NT2/D1 (cell line): ENCODE measurements around the gene PRDX3.

Source experiments
- DNase-seq: peaks from one replicate; pipeline ENCODE4 v3.0.0-alpha.2; 2011; ENCODE audit warnings: low read depth, low spot score
- H3K27me3 ChIP-seq: 2 replicates; pipeline ENCODE4 v1.6.0; 2011; ENCODE audit warnings: mild to moderate bottlenecking; ENCODE audit not compliant: insufficient read length, insufficient read depth
- H3K36me3 ChIP-seq: 2 replicates; pipeline ENCODE4 v1.6.1; 2011; ENCODE audit warnings: mild to moderate bottlenecking, low read length, mixed read lengths; ENCODE audit not compliant: insufficient read depth, insufficient read length
- H3K4me1 ChIP-seq: 2 replicates; pipeline ENCODE4 v1.5.1; 2011; ENCODE audit not compliant: insufficient read depth, insufficient read length
- H3K4me3 ChIP-seq: 2 replicates; pipeline ENCODE4 v1.5.1; 2011; ENCODE audit warnings: low read depth; ENCODE audit not compliant: insufficient read length
- H3K9ac ChIP-seq: 2 replicates; pipeline ENCODE4 v1.6.0; 2011; ENCODE audit warnings: low read depth; ENCODE audit not compliant: insufficient read length
- H3K9me3 ChIP-seq: 2 replicates; pipeline ENCODE4 v1.5.1; 2011; ENCODE audit warnings: mild to moderate bottlenecking, low read length; ENCODE audit not compliant: insufficient read depth
- SUZ12 ChIP-seq: IDR thresholded peaks from 2 replicates; pipeline ENCODE4 v1.6.1; 2011; ENCODE audit not compliant: insufficient read length, insufficient read depth; ENCODE audit errors: extremely low read depth
- YY1 ChIP-seq: IDR thresholded peaks from 2 replicates; pipeline ENCODE4 v1.6.1; 2011; ENCODE audit not compliant: insufficient read length, insufficient read depth
- ZNF274 ChIP-seq: IDR thresholded peaks from 2 replicates; pipeline ENCODE4 v1.6.1; 2011; ENCODE audit warnings: mild to moderate bottlenecking, low read depth, low read length

Gene PRDX3

GRCh38 chr10:119210633-119211032 is 32.0 kb upstream of the PRDX3 start:
- no peak overlapping the region for H3K9ac ChIP-seq
- H3K36me3 ChIP-seq, result no peaks in the 10 kb centered on the region
- H3K9me3 ChIP-seq, result no peaks in the 10 kb centered on the region
- no peak overlapping the region for H3K4me3 ChIP-seq
- H3K27me3 ChIP-seq, result peaks cover 16% of the 10 kb centered on the region
- TF ChIP-seq ZNF274, result no peak
- no peak for TF ChIP-seq YY1
- TF ChIP-seq SUZ12, result no peak
- DNase-seq, result no peak
- H3K4me1 ChIP-seq, result no peaks in the 10 kb centered on the region

GRCh38 chr10:119209736-119210355 is 31.2 kb upstream of the PRDX3 start:
- no peaks in the 10 kb centered on the region for H3K9me3 ChIP-seq
- no peaks in the 10 kb centered on the region for H3K36me3 ChIP-seq
- no peak for DNase-seq
- TF ChIP-seq ZNF274 (no peak), SUZ12 (no peak), YY1 (no peak)
- H3K4me1 ChIP-seq, result no peaks in the 10 kb centered on the region
- H3K27me3 ChIP-seq, result peaks cover 16% of the 10 kb centered on the region
- H3K9ac ChIP-seq, result no peak overlapping the region
- no peak overlapping the region for H3K4me3 ChIP-seq

- H3K27me3 ChIP-seq, result peaks cover 16% of the 10 kb centered on the region
- no peak overlapping the region for H3K9ac ChIP-seq
- H3K9me3 ChIP-seq, result no peaks in the 10 kb centered on the region
- H3K36me3 ChIP-seq, result no peaks in the 10 kb centered on the region
- no peak for TF ChIP-seq YY1
- no peak for TF ChIP-seq SUZ12
- TF ChIP-seq ZNF274, result no peak
- H3K4me3 ChIP-seq, result no peak overlapping the region
- DNase-seq, result no peak
- H3K4me1 ChIP-seq, result no peaks in the 10 kb centered on the region
Measured at GRCh38 chr10:119209035-119209735, 30.6 kb upstream of the PRDX3 start.

DNA sequence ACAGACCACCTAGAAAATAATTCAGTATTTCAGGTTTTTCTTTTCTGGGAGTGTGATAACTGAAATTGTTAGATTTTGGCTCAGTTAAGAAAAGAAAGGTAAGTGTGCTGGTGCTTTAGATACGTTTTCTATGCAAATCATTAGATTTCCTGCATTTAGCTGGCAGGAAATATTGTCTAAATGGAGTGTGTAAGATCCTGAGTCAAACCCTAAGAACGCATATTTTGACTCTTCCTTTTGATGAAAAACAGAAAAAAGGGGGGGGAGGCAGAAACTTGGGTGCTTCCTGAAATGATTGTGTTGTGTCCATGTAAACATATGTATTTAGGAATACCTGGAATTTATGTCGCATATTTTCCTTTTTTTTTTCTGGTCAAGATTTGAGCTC is 29.9 kb upstream of the PRDX3 start:
- DNase-seq, result no peak
- no peaks in the 10 kb centered on the region for H3K9me3 ChIP-seq
- no peak overlapping the region for H3K9ac ChIP-seq
- no peaks in the 10 kb centered on the region for H3K36me3 ChIP-seq
- peak overlapping the region; percentile 71 for H3K4me3 ChIP-seq
- no peaks in the 10 kb centered on the region for H3K4me1 ChIP-seq
- H3K27me3 ChIP-seq, result peaks cover 16% of the 10 kb centered on the region
- no peak for TF ChIP-seq ZNF274
- TF ChIP-seq YY1, result no peak
- no peak for TF ChIP-seq SUZ12

DNA sequence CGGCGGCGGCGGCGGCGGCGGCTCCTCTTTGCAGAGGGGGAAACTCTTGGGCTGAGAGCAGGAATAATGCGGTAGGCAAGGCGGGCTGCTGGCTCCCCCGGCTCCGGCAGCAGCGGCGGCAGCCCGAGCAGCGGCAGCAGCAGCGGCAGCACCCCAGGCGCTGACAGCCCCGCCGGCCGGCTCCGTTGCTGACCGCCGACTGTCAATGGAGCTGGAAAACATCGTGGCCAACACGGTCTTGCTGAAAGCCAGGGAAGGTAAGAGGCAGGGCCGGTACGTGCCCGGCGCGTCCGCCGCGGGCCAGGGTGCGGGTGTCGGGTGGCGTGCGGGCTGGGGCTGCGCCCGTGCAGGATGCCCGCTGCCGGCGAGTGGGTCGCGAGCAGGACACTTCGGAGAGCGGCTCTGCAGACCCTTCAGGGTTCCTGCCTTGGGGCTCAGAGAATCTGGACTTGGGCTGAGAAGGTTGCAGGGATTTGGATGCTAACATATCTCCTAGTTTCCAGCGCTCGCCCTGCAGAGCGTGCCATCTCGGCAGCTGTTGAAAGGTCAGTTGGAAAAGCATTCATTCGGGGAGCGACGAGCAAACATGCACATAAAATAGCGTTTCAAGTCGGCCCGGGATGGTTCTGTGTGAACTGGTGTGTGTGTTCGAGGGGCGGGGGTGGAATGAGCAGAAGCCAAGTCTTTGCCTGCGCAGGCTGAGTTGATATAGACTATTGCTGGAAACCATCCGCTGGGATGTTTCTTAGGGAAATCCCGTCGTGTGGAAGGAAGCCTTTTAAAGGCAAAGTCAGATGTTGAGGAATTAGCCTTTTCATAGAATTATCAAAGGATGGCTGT is 29.3 kb upstream of the PRDX3 start:
- H3K9me3 ChIP-seq, result no peaks in the 10 kb centered on the region
- DNase-seq, result no peak
- TF ChIP-seq ZNF274 (no peak), YY1 (no peak), SUZ12 (no peak)
- peaks cover 16% of the 10 kb centered on the region for H3K27me3 ChIP-seq
- peak overlapping the region; percentile 76 for H3K9ac ChIP-seq
- peak overlapping the region; percentile 71 for H3K4me3 ChIP-seq
- no peaks in the 10 kb centered on the region for H3K4me1 ChIP-seq
- no peaks in the 10 kb centered on the region for H3K36me3 ChIP-seq

DNA sequence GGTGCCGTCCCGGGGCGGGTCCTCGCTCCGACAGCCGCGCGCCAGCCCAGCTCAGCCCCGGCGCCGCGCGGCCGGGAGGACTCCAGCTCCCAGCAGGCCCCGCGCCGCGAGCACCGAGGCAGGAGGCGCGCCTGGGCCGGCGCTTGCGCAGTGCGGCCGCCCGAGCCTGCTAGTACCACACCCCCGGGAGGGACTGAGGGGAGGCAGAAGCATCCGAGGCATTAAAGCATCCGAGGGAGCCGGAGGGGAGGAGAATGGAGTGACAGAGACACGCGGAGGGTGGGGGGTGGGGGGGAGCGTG is 28.7 kb upstream of the PRDX3 start, which contains the start of gene GRK5:
Gene GRK5 (plus strand): TSS at position 206 of the 301 bp plus-strand sequence. CDS start 347 bp downstream, outside the sequence.
- no peaks in the 10 kb centered on the region for H3K9me3 ChIP-seq
- H3K4me1 ChIP-seq, result no peaks in the 10 kb centered on the region
- TF ChIP-seq YY1, result no peak
- TF ChIP-seq SUZ12, result no peak
- TF ChIP-seq ZNF274, result no peak
- H3K9ac ChIP-seq, result peak within 1 kb of the TSS; percentile 76
- H3K27me3 ChIP-seq, result peaks cover 16% of the 10 kb centered on the region
- peak; percentile 83 for DNase-seq
- H3K36me3 ChIP-seq, result no peaks in the 10 kb centered on the region
- peak within 1 kb of the TSS; percentile 71 for H3K4me3 ChIP-seq

DNA sequence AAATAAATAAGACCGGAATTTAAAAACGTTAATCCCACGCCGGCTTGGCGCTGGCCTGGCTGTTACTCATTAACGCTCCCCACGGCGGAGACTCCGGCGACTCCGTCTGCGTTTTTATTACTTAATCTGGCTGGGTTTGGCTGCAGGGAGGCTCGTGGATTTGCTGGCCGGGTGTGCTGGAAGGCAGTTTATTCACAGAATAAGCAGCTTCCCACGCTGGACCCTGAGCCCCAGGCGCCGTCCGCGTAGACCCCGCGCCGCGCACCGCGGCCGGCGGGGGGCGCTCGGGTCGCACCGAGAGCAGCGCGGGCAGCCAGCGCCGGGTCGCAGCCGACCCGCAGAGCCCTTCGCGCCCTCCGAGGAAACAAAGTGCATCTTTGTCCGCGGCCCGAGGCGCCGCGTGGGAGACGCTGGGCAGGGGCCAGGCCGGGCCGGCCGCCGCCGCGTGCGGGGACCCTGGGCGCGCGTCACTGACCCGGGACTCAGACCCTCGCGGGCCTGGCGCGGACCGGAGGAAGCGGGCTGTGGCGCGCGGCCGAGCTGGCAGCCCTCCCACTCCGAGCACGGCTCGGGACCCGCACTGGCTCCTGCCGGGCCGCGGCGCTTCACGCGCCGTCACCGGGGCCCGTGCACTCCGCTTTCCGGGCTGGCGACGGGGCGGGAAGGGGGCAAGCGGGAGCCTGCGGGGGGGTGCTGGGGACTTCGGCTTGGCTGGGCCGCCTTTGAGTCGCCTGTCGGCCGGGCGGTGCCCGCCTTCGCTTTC is 28.2 kb upstream of the PRDX3 start:
- no peak for DNase-seq

More for the DNA sequence above, 28.2 kb upstream of the PRDX3 start:
- Histone ChIP-seq H3K9ac (peak overlapping the region; percentile 74), H3K4me3 (peak overlapping the region; percentile 61), H3K27me3 (peaks cover 16% of the 10 kb centered on the region), H3K9me3 (no peaks in the 10 kb centered on the region), H3K36me3 (no peaks in the 10 kb centered on the region), H3K4me1 (no peaks in the 10 kb centered on the region)
- TF ChIP-seq YY1, result no peak
- TF ChIP-seq ZNF274, result no peak
- no peak for TF ChIP-seq SUZ12
